GM19043 (cell line): ENCODE results near the gene OSBPL10.
"Not testable (repeated sequence)": the region's sequence is repeated elsewhere in the genome, so short reads cannot be mapped to it uniquely, and the experiment has no call there.

Source experiments
- ATAC-seq: cut with Tn5 transposase; IDR thresholded peaks from one replicate; pipeline ENCODE4 v1.9.1; 2021; ENCODE audit warnings: low read depth; ENCODE audit not compliant: unreplicated experiment

OSBPL10 gene, protein sequence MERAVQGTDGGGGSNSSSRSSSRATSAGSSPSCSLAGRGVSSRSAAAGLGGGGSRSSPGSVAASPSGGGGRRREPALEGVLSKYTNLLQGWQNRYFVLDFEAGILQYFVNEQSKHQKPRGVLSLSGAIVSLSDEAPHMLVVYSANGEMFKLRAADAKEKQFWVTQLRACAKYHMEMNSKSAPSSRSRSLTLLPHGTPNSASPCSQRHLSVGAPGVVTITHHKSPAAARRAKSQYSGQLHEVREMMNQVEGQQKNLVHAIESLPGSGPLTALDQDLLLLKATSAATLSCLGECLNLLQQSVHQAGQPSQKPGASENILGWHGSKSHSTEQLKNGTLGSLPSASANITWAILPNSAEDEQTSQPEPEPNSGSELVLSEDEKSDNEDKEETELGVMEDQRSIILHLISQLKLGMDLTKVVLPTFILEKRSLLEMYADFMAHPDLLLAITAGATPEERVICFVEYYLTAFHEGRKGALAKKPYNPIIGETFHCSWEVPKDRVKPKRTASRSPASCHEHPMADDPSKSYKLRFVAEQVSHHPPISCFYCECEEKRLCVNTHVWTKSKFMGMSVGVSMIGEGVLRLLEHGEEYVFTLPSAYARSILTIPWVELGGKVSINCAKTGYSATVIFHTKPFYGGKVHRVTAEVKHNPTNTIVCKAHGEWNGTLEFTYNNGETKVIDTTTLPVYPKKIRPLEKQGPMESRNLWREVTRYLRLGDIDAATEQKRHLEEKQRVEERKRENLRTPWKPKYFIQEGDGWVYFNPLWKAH

DNA sequence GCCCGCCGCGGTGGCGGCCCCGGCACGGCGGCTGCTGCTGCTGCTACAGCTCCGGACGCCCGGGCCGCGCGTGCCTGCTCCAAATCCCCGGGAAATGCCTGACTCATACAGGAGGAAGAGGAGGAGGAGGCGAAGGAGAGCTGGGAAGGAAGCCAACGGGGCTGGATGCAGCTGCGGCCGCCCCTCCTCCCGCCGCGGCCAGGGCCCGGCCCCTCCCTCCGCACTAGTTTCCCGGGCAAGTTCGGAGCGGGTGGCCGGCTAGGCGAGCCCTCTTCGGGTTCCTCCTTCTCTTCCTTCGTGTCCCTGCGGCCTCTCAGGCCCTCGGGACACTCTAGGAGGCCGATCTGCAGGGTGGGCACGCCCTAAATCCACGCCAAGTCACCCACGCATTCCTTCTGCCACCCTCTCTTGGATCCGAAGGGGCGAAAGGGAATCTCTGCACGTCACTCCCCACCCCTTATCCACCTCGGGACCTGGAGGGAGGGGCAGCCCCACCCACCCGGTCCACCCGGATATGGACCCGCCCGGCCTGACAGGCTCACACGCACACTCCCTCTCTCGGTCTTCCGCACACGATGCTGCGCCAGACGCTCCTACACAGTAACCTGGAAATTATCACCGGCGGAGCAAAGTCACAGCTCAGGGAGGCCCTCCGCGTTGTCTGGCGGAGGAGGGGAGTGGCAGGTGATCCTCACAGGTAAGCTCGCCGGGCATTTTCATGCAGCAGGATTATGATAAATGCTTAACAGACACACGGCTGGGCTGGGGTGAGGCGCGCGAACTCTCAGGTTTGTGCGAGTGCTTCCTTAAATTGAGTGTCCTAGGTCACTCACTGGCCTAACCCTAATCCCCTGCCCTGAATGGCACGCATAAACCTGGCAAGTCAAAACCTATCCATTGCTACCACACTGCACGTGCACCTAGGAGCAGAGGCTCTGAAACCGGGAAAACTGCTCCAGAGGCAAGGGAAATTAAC, at the start of gene OSBPL10, which contains the start of gene ZNF860:
OSBPL10 (minus strand) TSS at position 57 of the 976 bp plus-strand sequence. CDS start 83 bp downstream, outside the sequence.
ZNF860 (plus strand) TSS at position 545 of the 976 bp plus-strand sequence. CDS start 7,330 bp downstream, outside the sequence.
- no peak for ATAC-seq

DNA sequence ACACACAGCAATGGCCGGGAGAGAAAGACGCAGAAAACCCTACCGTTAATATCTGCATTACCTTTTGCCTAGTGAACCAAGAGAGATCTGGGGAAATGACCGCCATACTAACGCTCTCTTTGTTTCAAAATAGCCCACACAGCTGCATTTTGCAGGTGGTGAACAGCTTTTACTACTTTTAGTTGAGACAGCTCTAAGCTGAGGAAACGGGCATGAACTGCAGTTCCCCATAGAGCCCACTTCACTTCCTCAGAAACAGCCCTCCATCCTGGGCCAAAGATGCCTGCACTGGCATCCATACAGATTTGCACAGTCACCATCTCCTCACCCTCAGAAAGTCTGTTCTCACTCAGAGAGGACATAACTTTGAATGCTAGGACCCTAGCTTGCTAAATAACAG, 45.5 kb upstream of the OSBPL10 start:
- no peak for ATAC-seq

DNA sequence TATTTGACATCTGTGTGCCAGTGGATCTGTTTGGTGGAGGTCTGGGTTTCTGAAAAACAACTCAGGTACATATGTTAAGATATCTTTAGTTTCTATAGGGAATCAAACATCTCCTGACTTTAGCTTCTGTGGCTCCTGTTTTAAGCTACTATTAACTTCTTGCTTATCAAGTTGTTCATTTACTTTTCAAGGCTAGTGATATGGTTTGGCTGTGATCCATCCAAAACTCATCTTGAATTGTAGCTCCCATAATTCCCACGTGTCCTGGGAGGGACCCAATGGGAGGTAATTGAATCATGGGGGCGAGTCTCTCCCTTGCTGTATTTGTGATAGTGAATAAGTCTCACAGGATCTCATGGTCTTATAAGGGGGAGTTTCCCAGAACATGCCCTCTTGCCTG, 41.9 kb upstream of the OSBPL10 start:
- no peak for ATAC-seq

DNA sequence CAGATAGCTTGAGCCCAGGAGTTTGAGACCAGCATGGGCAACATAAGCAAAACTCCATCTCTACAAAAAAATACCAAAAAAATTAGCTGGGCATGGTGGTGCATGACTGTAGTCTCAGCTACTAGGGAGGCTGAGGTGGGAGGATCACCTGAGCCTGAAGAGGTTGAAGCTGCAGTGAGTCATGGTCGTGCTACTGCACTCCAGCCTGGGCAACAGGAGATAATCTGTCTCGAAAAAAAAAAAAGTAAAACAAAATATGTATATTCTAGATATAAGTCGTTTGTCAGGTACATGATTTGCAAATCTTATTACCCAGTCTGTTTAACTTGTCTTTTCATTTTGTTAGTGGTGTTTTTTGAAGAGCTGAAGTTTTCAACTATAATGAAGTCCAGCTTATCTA, 40.7 kb upstream of the OSBPL10 start:
- ATAC-seq, result no peak

DNA sequence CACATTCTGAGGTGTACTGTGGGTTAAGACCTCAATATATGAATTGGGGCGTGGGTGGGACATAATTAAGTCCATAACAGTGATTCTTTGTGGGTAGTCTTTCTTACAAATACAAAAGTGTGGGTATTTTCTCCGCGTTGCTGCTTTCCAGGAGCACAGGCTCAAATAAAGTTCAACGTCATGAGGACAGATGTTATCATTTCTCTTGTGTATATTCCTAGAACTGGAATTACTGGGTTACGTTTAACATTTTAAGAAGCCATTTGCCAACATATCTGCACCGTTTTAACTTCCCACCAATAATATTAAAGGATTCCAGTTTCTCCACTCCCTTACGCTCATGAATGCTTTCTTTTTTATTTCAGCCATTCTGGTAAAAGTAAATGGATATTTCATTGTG, 40.1 kb upstream of the OSBPL10 start:
- ATAC-seq, result no peak

DNA sequence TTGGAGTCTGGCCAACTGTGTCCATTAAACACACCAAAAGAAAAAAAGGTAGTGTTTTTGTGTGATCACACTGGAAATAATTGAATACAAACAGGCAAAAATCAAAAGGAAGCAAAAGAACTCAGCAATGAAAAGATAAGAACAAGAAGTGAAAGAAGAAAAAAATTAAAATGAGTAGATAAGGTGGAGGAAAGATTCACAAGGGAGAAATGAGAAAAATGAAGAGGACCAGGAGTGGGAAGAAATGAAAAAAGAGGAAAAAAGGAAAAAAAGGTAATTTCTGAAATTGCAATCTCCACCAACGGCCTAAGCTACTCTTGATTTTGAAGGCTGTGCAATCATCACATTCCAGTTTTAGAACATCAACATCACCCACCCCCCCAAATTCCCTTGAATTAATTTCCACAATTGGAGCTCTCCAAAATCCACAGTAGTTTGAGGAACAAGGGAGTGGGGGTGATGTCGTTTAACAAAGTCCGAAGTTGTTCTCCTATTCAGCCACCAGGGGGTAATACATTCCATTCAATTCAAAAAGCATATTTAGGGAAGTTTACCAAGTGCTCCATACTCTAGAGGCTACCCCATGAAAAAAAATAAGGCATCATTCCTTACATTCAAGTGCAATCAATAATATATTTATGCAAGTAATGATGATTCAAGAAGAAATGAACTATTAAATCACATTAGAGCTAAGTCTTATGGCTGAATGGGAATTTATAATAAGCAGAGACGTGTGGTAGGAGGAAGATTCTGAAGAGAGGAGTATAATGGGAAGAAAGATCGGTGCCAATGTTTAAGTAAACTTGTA, 37.9 kb upstream of the OSBPL10 start:
- ATAC-seq, result peak; percentile 53

DNA sequence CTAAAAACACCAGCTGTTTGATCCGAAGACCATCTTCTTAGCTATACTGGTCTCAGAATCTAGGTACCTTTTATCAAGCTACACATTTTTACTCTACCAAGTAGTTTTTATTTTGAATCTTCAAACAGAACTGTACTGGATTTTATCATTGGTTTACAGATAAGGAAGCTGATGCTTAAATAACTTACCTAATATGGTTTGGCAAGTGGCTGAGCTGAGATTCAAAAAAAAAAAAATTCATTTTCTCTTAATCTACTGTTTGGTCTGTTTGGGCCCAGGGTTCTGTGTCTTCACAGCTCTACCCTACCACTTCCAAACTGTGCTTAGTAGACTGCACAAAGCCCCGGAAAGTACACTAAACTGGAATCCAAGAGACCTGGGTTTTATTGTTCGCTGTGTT, 36.2 kb upstream of the OSBPL10 start:
- no peak for ATAC-seq

DNA sequence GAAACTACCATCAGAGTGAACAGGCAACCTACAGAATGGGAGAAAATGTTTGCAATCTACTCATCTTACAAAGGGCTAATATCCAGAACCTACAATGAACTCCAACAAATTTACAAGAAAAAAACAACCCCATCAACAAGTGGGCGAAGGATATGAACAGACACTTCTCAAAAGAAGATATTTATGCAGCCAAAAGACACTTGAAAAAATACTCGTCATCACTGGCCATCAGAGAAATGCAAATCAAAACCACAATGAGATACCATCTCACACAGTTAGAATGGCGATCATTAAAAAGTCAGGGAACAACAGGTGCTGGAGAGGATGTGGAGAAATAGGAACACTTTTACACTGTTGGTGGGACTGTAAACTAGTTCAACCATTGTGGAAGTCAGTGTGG, 34.6 kb upstream of the OSBPL10 start:
- not testable (repeated sequence) for ATAC-seq

DNA sequence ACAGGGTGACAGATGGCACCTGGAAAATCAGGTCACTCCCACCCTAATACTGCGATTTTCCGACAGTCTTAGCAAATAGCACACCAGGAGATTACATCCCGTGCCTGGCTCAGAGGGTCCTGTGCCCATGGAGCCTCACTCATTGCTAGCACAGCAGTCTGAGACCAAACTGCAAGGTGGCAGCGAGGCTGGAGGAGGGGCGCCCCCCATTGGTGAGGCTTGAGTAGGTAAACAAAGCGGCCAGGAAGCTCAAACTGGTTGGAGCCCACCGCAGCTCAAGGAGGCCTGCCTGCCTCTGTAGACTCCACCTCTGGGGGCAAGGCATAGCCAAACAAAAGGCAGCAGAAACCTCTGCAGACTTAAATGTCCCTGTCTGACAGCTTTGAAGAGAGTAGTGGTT, 29.6 kb upstream of the OSBPL10 start:
- ATAC-seq, result not testable (repeated sequence)

DNA sequence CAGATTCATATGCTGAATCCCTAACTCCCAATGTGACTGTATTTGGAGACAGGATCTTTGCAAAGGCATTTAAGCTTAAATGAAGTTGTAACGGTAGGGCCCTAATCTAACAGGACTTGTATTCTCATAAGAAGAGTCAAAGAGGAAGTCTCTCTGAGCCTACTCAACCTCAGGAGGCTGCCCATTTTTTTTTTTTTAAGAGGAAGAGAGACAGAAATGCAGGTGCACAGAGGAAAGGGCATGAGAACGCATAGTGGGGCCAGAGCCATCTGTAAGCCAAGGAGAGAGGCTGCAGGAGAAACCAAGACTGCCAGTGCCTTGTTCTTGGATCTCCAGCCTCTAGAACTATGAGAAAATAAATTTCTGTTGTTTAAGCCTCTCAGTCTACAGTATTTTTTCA, 28.9 kb upstream of the OSBPL10 start:
- ATAC-seq, result no peak

DNA sequence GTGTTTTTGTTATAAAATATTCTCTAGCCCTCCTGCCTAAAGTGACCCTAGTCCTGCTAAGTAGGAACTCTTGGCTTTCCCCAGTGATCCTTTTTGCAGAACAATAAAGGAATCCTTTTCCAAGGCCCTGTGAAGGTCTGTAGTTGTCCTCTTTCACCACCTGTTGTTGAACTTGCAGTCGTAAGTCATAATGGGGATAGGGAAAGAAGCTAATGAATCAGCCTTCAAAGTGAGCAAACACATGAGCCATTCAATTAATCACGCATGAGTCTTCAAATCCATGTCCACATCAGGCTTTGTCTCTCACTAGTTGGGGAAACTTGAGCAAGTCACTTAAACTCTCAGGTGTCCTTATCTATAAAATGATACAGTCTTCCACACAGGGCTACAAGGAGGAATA, 28.0 kb upstream of the OSBPL10 start:
- ATAC-seq, result no peak

DNA sequence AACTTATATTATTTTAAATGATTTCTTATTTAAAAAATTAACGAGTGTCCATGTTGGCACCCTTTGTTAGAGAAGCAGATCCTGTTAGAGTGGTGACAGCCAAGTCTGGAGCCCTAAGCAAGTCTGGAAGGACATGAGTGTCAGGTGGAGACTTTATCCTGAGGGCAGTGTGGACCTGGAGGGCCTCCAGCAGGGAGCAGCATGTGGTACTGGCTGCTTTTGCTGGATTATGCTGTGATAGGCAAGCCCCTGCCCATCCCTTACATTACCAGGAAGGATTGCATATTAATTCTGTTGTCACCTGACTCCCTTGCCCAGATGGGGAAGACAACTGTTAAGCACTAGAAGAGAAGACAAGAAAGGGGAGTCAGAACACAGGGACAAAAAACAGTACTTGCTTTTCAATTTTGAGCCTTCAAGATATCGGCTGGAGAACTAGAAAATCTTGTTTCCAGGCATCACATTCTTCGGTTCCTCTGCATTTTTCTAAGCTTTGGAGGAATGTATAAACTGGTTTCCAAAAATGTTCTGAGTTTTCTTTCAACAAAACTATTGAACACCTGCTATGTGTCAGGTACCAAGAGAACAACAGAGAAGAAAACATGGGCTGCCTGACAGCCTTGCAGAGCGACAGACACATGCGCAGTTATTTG, 23.2 kb upstream of the OSBPL10 start:
- ATAC-seq, result no peak

DNA sequence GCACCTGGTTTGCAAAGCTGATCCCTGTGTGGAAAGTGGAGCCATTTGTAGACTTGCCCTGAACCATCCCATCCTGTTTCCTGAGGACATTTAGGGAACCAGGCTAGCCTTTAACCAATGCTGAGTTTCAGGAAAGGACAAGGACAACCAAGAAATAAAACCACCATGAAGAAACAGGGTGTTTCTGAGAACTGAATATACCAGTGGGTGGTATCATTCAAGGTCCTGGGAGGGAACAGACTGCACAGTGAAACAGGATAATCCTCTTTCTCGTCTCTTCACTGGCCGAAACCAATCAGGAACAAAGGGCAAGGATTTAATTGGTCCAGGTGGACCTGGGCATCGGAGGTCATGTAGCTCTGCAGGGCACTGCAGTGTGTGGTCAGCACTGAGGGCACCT, 22.3 kb upstream of the OSBPL10 start:
- no peak for ATAC-seq

DNA sequence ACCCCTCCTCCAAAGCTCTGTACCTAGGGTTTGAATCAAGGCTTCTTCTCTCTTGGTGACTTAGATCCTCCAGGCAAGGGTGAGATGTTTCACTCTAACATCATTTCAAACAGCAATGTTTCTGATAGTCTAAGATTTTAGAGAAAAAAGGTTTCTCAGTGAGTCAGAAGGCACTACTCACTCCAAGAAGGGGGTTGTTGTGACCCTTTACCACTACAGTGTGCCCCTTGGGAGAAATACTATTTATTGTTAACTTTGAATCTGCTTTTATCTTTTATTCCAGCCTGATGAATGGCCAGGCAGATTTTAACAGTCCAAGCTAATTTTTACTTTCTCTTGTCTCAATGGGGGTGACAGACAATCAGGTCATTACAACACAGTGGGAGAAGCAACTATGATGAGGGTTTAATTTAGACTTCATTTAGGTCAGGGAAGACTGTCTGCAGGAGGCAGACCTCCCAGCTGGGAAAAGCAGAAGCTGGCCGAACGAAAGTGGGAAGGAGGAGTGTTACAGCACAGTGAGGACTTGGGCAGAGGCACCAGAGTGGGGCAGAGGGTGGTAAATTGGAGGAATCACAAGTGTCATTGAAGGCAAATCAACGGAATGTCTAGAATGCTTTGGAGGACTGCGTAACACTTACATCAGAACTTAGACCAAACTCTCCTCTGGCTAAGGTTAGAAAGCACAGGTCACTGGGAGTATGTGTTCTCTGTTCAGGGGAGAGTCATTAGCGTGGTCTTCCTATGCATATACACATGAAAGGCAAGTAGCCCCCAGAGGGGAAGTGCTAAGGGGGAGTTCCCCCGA, 21.7 kb upstream of the OSBPL10 start:
- no peak for ATAC-seq

DNA sequence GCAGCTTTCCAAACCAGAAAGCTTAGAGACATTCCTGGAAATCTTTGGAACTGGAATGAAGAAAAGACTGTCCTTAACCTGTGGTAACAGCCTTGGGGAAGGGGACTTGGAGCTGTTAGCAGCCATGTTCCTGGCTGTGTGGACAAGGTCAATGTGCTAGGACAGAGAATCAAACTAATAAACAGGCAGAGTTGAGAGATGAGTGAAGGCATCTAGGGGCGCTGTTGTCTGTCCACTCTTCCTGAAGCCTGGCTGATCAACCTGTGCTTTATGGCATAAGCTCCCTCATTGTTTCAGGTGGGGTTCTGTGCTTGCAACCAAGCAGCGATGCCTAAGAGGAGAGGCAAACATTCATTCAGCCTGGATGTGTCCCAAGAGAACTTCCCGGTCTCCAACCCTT, 19.8 kb upstream of the OSBPL10 start:
- ATAC-seq, result no peak

DNA sequence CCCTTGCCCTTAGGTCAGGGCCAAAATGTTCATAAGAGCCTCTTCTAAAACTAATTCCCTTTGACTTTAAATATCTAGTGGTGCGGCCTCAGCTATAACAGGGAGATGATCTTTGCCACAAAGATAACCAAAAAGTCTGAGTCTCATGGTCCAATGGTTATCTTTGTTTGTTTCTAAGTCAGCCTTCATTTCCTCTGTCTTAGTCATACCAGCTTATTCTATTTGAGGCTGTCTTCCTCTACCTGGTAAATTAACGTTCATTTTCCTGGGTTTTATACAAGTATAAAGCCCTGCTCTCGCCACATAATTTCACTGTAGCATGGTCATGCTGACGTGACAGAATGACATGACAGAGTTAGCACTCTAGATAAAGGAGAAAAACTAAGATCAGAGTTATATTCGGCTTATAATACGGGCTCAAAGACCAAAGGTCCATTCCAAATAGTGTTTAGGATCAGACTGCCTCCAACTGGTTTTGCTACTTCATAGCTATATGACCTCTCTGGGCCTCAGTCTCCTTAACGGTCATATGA, 18.9 kb upstream of the OSBPL10 start:
- peak; percentile 59 for ATAC-seq

DNA sequence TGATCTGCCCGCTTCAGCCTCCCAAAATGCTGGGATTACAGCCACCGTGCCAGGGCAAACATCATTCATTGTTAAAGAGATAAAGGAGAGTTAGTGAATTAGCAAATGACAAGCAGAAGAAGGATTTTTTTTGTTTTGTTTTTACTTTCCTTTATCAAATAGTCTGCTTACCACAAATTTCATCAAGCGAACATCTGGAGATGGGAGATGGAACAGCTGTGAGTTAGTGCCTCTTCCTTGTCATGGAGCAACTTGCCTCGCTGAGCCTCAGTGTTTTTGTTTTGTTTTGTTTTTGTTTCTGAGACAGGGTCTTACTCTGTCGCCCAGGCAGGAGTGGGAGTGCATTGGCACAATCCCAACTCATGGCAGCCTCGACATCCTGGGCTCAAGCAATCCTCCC, 16.4 kb upstream of the OSBPL10 start:
- no peak for ATAC-seq

DNA sequence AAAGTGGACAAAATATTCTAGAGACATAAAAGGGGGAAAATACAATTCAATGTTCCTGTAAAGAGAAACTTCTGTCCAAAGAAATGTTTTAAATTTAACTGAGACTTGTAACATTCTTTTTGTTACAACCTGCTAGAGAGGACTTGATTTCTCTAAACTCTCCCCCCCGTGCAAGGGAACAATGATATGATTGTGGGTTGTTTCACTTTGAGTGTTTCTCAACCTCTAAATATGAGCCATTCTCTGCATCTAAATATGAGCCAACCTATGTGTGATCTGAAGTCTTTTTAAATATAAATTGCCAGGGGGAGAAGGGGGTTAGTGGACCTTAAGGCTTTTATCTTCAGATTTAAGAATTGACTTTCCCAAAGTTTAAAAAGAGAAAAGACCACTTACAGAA, 15.1 kb upstream of the OSBPL10 start:
- no peak for ATAC-seq
